Ishikawa (cell line): ENCODE data around the gene EML1.

Source experiments
- CEBPB ChIP-seq: IDR thresholded peaks from 2 replicates; pipeline ENCODE4 v1.6.1; 2012
- CREB1 ChIP-seq: IDR thresholded peaks from 2 replicates; pipeline ENCODE4 v1.6.1; 2012; ENCODE audit warnings: low read depth
- EGR1 ChIP-seq: IDR thresholded peaks from 2 replicates; pipeline ENCODE4 v1.6.1; 2012
- EP300 ChIP-seq: IDR thresholded peaks from 2 replicates; pipeline ENCODE4 v1.6.1; 2012; ENCODE audit warnings: borderline replicate concordance
- FOXM1 ChIP-seq: IDR thresholded peaks from 2 replicates; pipeline ENCODE4 v1.6.1; 2012; ENCODE audit warnings: low read depth, borderline replicate concordance
- NFIC ChIP-seq: IDR thresholded peaks from 2 replicates; pipeline ENCODE4 v1.6.1; 2012
- RAD21 ChIP-seq: IDR thresholded peaks from 2 replicates; pipeline ENCODE4 v1.6.1; 2012; ENCODE audit warnings: low read depth
- TEAD4 ChIP-seq: IDR thresholded peaks from 2 replicates; pipeline ENCODE4 v1.6.1; 2012
- TF ChIP-seq, protein P1 (sequence below): IDR thresholded peaks from 2 replicates; pipeline ENCODE4 v1.6.1; 2012; ENCODE audit warnings: low read depth, mild to moderate bottlenecking

DNA sequence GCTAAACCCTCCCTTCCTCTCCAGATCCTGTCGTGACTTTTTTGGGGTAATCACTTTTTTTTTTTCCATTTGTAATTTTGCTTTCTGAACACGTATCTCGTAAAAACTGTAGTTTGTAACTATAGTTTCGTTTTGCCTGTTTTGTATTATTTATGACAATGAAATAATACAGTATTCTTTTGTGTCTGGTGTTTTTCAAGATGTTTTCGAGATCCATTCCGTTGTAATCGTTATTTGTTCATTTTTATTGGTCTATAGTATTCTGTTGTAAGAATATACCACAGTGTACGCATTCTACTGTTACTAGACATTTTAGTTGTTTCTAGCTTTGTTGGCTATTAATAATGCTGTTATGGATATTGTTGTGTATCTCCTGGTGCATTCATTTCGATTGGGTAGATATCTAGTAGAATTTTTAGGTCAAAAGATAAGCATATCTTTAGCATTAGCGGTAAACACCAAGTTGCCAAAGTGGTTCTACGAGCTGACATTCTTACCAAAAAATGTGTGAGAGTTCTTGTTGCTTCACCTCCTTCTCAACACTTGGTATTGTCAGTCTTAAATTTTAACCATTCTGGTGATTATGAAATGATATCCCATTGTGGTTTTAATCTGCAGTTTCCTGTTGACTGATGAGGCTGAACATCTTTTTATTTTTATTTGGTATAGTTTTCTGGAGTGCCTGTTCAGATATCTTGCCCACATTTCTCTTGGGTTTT lies 179.7 kb downstream of the EML1 start:
- TF ChIP-seq CREB1 (no peak), TEAD4 (no peak), EP300 (no peak), RAD21 (no peak), NFIC (no peak), CEBPB (no peak), FOXM1 (no peak), EGR1 (no peak)
- TF ChIP-seq, protein P1, sequence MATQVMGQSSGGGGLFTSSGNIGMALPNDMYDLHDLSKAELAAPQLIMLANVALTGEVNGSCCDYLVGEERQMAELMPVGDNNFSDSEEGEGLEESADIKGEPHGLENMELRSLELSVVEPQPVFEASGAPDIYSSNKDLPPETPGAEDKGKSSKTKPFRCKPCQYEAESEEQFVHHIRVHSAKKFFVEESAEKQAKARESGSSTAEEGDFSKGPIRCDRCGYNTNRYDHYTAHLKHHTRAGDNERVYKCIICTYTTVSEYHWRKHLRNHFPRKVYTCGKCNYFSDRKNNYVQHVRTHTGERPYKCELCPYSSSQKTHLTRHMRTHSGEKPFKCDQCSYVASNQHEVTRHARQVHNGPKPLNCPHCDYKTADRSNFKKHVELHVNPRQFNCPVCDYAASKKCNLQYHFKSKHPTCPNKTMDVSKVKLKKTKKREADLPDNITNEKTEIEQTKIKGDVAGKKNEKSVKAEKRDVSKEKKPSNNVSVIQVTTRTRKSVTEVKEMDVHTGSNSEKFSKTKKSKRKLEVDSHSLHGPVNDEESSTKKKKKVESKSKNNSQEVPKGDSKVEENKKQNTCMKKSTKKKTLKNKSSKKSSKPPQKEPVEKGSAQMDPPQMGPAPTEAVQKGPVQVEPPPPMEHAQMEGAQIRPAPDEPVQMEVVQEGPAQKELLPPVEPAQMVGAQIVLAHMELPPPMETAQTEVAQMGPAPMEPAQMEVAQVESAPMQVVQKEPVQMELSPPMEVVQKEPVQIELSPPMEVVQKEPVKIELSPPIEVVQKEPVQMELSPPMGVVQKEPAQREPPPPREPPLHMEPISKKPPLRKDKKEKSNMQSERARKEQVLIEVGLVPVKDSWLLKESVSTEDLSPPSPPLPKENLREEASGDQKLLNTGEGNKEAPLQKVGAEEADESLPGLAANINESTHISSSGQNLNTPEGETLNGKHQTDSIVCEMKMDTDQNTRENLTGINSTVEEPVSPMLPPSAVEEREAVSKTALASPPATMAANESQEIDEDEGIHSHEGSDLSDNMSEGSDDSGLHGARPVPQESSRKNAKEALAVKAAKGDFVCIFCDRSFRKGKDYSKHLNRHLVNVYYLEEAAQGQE, result no peak
